ENCODE measurements around the gene RPL27A. TPM values are rescaled to one million over a fixed set of nuclear protein-coding genes. Genes with fewer than 3 reads are reported as not detected.
"Not testable (repeated sequence)": the region's sequence is repeated elsewhere in the genome, so short reads cannot be mapped to it uniquely, and the experiment has no call there.

Gene RPL27A
- total RNA-seq, 2 donors from 2014 or later = 320 to 1,209 TPM

- H3K27me3 ChIP-seq = no peaks in the 10 kb centered on the region
- H3K27ac ChIP-seq = no peak overlapping the region
- 79 to 84% methylated on average over 15 of the region's 15 CpGs for WGBS, 2 donors
- no peaks in the 10 kb centered on the region for H3K4me1 ChIP-seq
- DNase-seq (no peak), ATAC-seq (no peak)
- TF ChIP-seq POLR2A (IDR thresholded peaks at IDR 0.05) (no peak), CTCF (IDR thresholded peaks at IDR 0.05) (no peak)
- intact Hi-C loops (cut with DNase I) = no loop called here
- H3K9me3 ChIP-seq = no peaks in the 10 kb centered on the region
- no peak overlapping the region for H3K4me3 ChIP-seq
- no peaks in the 10 kb centered on the region for H3K36me3 ChIP-seq (replicated peaks in 1 of 2; ENCODE audit: insufficient read depth in 1 of 2, low read depth in 2 of 2)
These were observed 24.1 kb upstream of the RPL27A start for GRCh38 chr11:8658321-8659057.

- Histone ChIP-seq H3K27me3 (no peaks in the 10 kb centered on the region), H3K27ac (no peak overlapping the region), H3K9me3 (no peaks in the 10 kb centered on the region), H3K4me1 (no peaks in the 10 kb centered on the region), H3K36me3 (replicated peaks in 1 of 2; ENCODE audit: insufficient read depth in 1 of 2, low read depth in 2 of 2) (no peaks in the 10 kb centered on the region), H3K4me3 (no peak overlapping the region)
- TF ChIP-seq CTCF (IDR thresholded peaks at IDR 0.05) = no peak
- TF ChIP-seq POLR2A (IDR thresholded peaks at IDR 0.05) = no peak
- intact Hi-C loops (cut with DNase I) = no loop called here
- whole genome bisulfite sequencing, 2 donors = 90% methylated on average over 6 of the region's 6 CpGs
- no peak for DNase-seq
- no peak for ATAC-seq
These were observed 21.4 kb upstream of the RPL27A start for GRCh38 chr11:8661001-8661795.

GRCh38 chr11:8665222-8665621 lies 17.4 kb upstream of the RPL27A start:
- DNase-seq = no peak
- H3K9me3 ChIP-seq = no peaks in the 10 kb centered on the region
- H3K4me1 ChIP-seq = no peaks in the 10 kb centered on the region
- H3K4me3 ChIP-seq = no peak overlapping the region
- intact Hi-C loops (cut with DNase I) = no loop called here
- no peaks in the 10 kb centered on the region for H3K36me3 ChIP-seq (replicated peaks in 1 of 2; ENCODE audit: insufficient read depth in 1 of 2, low read depth in 2 of 2)
- H3K27me3 ChIP-seq = no peaks in the 10 kb centered on the region
- TF ChIP-seq POLR2A (IDR thresholded peaks at IDR 0.05) = no peak
- no peak for TF ChIP-seq CTCF (IDR thresholded peaks at IDR 0.05)
- H3K27ac ChIP-seq = no peak overlapping the region
- 72 to 86% methylated on average over 1 of the region's 1 CpG for WGBS, 2 donors
- no peak for ATAC-seq

- ATAC-seq, DNase-seq: not testable (repeated sequence)
These were observed 12.5 kb upstream of the RPL27A start for GRCh38 chr11:8670081-8670480.

GRCh38 chr11:8671193-8671612 lies 11.4 kb upstream of the RPL27A start:
- H3K4me3 ChIP-seq = no peak overlapping the region
- H3K9me3 ChIP-seq = no peaks in the 10 kb centered on the region
- H3K27me3 ChIP-seq = no peaks in the 10 kb centered on the region
- WGBS, 2 donors = 54 to 68% methylated on average over 4 of the region's 4 CpGs
- H3K4me1 ChIP-seq = peaks cover 11% of the 10 kb centered on the region
- DNase-seq = peak in 3 of 4 donors; percentile 30 to 51 (median 30)
- TF ChIP-seq POLR2A (IDR thresholded peaks at IDR 0.05) (no peak), CTCF (IDR thresholded peaks at IDR 0.05) (no peak)
- H3K27ac ChIP-seq = peak overlapping the region in 3 of 4 donors; percentile 27 to 63 (median 30)
- intact Hi-C loops (cut with DNase I) = no loop called here
- peaks cover 0 to 3% of the 10 kb centered on the region in 2 donors for H3K36me3 ChIP-seq (replicated peaks in 1 of 2; ENCODE audit: insufficient read depth in 1 of 2, low read depth in 2 of 2)
- ATAC-seq = peak; percentile 70

More at GRCh38 chr11:8670081-8670480, 12.5 kb upstream of the RPL27A start:
- H3K36me3 ChIP-seq (replicated peaks in 1 of 2; ENCODE audit: insufficient read depth in 1 of 2, low read depth in 2 of 2); H3K9me3 ChIP-seq; H3K4me3 ChIP-seq; H3K27me3 ChIP-seq; intact Hi-C loops (cut with DNase I); H3K27ac ChIP-seq: not testable (repeated sequence)
- 93% methylated on average over 6 of the region's 6 CpGs for WGBS, 2 donors
- peaks cover 11% of the 10 kb centered on the region for H3K4me1 ChIP-seq
